Gastrocnemius medialis (tissue), 4 donors: ENCODE results near the gene SLC12A2.

Experiments
- CTCF ChIP-seq, 5 experiments: fragments of 450-650 bp in 3 of 5; fragments of 200-600 bp in 2 of 5; sonication (generic) in 2 of 5; IDR thresholded peaks in 4 of 5; conservative IDR thresholded peaks in 1 of 5; 1 replicate in 4 of 5; 2 replicates in 1 of 5; pipeline ENCODE4 v1.5.1; 2016 to 2019; ENCODE audit warnings: antibody characterized with exemption in 5 of 5, mild to moderate bottlenecking in 3 of 5, moderate library complexity in 3 of 5
- POLR2A ChIP-seq, 2 donors: fragments of 450-650 bp; IDR thresholded peaks; one replicate each; pipeline ENCODE4 v1.6.1; 2017; ENCODE audit warnings: antibody characterized with exemption in 2 of 2, mild to moderate bottlenecking in 2 of 2, moderate library complexity in 2 of 2

- no peak for TF ChIP-seq CTCF (IDR thresholded peaks at IDR 0.05 in 4 of 5, conservative IDR thresholded peaks at IDR 0.05 in 1 of 5)
- no peak for TF ChIP-seq POLR2A (IDR thresholded peaks at IDR 0.05)
Measured at GRCh38 chr5:128091579-128091978, 8.0 kb downstream of the SLC12A2 start.
